ENCODE data around the gene MAD1L1. TPM values are rescaled to one million over a fixed set of nuclear protein-coding genes. Genes with fewer than 3 reads are reported as not detected.

MAD1L1 gene
- total RNA-seq, 1 experiment from 2014 or later, result 103 TPM

GRCh38 chr7:2090526-2091520 lies 141.9 kb downstream of the MAD1L1 start:
- DNase-seq (ENCODE audit: low spot score), result no peak

GRCh38 chr7:2088801-2089200 lies 143.9 kb downstream of the MAD1L1 start:
- DNase-seq (ENCODE audit: low spot score), result no peak

- DNase-seq (ENCODE audit: low spot score), result no peak
Observed at GRCh38 chr7:2087744-2088143, 145.0 kb downstream of the MAD1L1 start.

GRCh38 chr7:2086229-2086628 lies 146.5 kb downstream of the MAD1L1 start:
- DNase-seq (ENCODE audit: low spot score), result no peak

GRCh38 chr7:2085804-2086203 lies 146.9 kb downstream of the MAD1L1 start:
- DNase-seq (ENCODE audit: low spot score), result no peak

GRCh38 chr7:2084781-2085505 lies 147.8 kb downstream of the MAD1L1 start:
- no peak for DNase-seq (ENCODE audit: low spot score)

- no peak for DNase-seq (ENCODE audit: low spot score)
Observed at GRCh38 chr7:2084331-2084730, 148.4 kb downstream of the MAD1L1 start.

- no peak for DNase-seq (ENCODE audit: low spot score)
Observed at GRCh38 chr7:2083362-2083761, 149.4 kb downstream of the MAD1L1 start.

GRCh38 chr7:2082139-2082998 lies 150.4 kb downstream of the MAD1L1 start:
- DNase-seq (ENCODE audit: low spot score), result no peak

- no peak for DNase-seq (ENCODE audit: low spot score)
Observed at GRCh38 chr7:2081526-2082135, 151.1 kb downstream of the MAD1L1 start.

GRCh38 chr7:2080477-2080876 lies 152.3 kb downstream of the MAD1L1 start:
- no peak for DNase-seq (ENCODE audit: low spot score)

- no peak for DNase-seq (ENCODE audit: low spot score)
Observed at GRCh38 chr7:2080060-2080387, 152.7 kb downstream of the MAD1L1 start.

- DNase-seq (ENCODE audit: low spot score), result no peak
Observed at GRCh38 chr7:2079332-2080059, 153.2 kb downstream of the MAD1L1 start.

GRCh38 chr7:2078899-2079298 lies 153.8 kb downstream of the MAD1L1 start:
- DNase-seq (ENCODE audit: low spot score), result no peak

GRCh38 chr7:2076649-2077064 lies 156.1 kb downstream of the MAD1L1 start:
- DNase-seq (ENCODE audit: low spot score), result no peak

GRCh38 chr7:2075811-2076210 lies 156.9 kb downstream of the MAD1L1 start:
- no peak for DNase-seq (ENCODE audit: low spot score)

GRCh38 chr7:2074691-2075090 lies 158.1 kb downstream of the MAD1L1 start:
- DNase-seq (ENCODE audit: low spot score), result no peak

- DNase-seq (ENCODE audit: low spot score), result no peak
Observed at GRCh38 chr7:2072798-2073197, 159.9 kb downstream of the MAD1L1 start.

GRCh38 chr7:2072042-2072441 lies 160.7 kb downstream of the MAD1L1 start:
- DNase-seq (ENCODE audit: low spot score), result no peak

GRCh38 chr7:2071133-2071832 lies 161.5 kb downstream of the MAD1L1 start:
- DNase-seq (ENCODE audit: low spot score), result no peak
